H1 (cell line): Measurements from ENCODE around the gene TTC28. TPM values are rescaled to one million over a fixed set of nuclear protein-coding genes. Genes with fewer than 3 reads are reported as not detected.

Experiments
- KDM5A ChIP-seq: fragments of 200-600 bp; IDR thresholded peaks from 2 replicates; pipeline ENCODE4 v1.7.1; 2012; ENCODE audit warnings: mild to moderate bottlenecking, low read length, inconsistent platforms, mixed read lengths
- RFX5 ChIP-seq: IDR thresholded peaks from 2 replicates; pipeline ENCODE4 v1.6.1; 2011; ENCODE audit warnings: low read depth, low read length, improper control_type of control experiment, borderline replicate concordance
- SRF ChIP-seq: IDR thresholded peaks from 2 replicates; pipeline ENCODE4 v1.6.1; 2011; ENCODE audit warnings: mild to moderate bottlenecking, low read depth, low read length, moderate library complexity
- polyA plus RNA-seq, 7 experiments: library from polyadenylated mRNA; depleted of rRNA in 3 of 7; stranded (reverse) in 5 of 7; unstranded in 2 of 7; fragments of >200 nt in 5 of 7; fragments of 200-250 nt in 2 of 7; gene quantifications; 1 replicate in 5 of 7; 2 replicates in 1 of 7; 4 replicates in 1 of 7; pipeline versions ENCODE4 v1.2.1 to v1.2.3, GENCODE V29; 2011 to 2013; ENCODE audit warnings: missing spikeins in 2 of 7, mixed read lengths in 2 of 7
- total RNA-seq: library from RNA; stranded (reverse); fragmentation: NEBNext Ultra II Directional; extraction: Animal tissue kit (Norgen Biotek cat#: 25700); gene quantifications from 2 replicates; pipeline ENCODE4 v1.2.1, GENCODE V29; 2021

Gene TTC28
- total and polyA plus RNA-seq, 2 of the 8 experiments (the other 6 are each of a cell fraction or from before 2014, with no cell fraction given) = 2.6 to 12.6 TPM

- TF ChIP-seq KDM5A (no peak), SRF (no peak), RFX5 (no peak)
- TF ChIP-seq, all 59 proteins: peak for 0
Measured at GRCh38 chr22:28394513-28395110, 285.0 kb downstream of the TTC28 start (continued).
